Measurements from ENCODE around the gene PGBD2. TPM values are rescaled to one million over a fixed set of nuclear protein-coding genes. Genes with fewer than 3 reads are reported as not detected.

The PGBD2 gene
- total RNA-seq, 1 experiment from 2014 or later: 6.5 TPM

- TF ChIP-seq, protein P1, sequence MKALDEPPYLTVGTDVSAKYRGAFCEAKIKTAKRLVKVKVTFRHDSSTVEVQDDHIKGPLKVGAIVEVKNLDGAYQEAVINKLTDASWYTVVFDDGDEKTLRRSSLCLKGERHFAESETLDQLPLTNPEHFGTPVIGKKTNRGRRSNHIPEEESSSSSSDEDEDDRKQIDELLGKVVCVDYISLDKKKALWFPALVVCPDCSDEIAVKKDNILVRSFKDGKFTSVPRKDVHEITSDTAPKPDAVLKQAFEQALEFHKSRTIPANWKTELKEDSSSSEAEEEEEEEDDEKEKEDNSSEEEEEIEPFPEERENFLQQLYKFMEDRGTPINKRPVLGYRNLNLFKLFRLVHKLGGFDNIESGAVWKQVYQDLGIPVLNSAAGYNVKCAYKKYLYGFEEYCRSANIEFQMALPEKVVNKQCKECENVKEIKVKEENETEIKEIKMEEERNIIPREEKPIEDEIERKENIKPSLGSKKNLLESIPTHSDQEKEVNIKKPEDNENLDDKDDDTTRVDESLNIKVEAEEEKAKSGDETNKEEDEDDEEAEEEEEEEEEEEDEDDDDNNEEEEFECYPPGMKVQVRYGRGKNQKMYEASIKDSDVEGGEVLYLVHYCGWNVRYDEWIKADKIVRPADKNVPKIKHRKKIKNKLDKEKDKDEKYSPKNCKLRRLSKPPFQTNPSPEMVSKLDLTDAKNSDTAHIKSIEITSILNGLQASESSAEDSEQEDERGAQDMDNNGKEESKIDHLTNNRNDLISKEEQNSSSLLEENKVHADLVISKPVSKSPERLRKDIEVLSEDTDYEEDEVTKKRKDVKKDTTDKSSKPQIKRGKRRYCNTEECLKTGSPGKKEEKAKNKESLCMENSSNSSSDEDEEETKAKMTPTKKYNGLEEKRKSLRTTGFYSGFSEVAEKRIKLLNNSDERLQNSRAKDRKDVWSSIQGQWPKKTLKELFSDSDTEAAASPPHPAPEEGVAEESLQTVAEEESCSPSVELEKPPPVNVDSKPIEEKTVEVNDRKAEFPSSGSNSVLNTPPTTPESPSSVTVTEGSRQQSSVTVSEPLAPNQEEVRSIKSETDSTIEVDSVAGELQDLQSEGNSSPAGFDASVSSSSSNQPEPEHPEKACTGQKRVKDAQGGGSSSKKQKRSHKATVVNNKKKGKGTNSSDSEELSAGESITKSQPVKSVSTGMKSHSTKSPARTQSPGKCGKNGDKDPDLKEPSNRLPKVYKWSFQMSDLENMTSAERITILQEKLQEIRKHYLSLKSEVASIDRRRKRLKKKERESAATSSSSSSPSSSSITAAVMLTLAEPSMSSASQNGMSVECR (CRISPR knock-in tag; IDR thresholded peaks at IDR 0.05; ENCODE audit: borderline replicate concordance): peak; percentile 62; the same call in 1 of the 2 replicates
- no peak for TF ChIP-seq ATF1 (CRISPR knock-in tag; IDR thresholded peaks at IDR 0.05)
- 0 out of 2 replicates have a peak, but pooled peaks have one; percentile 46 for TF ChIP-seq ELF4 (CRISPR knock-in tag; IDR thresholded peaks at IDR 0.05; ENCODE audit: low read depth)
- no peak for TF ChIP-seq PREB (CRISPR knock-in tag; IDR thresholded peaks at IDR 0.05; ENCODE audit: borderline replicate concordance)
- no peak for TF ChIP-seq GABPB1 (CRISPR knock-in tag; IDR thresholded peaks at IDR 0.05)
- TF ChIP-seq JUN (CRISPR knock-in tag; IDR thresholded peaks at IDR 0.05): peak; percentile 45; the same call in 1 of the 2 replicates
Measured at GRCh38 chr1:248858096-248858890, 47.7 kb upstream of the PGBD2 start (continued).

GRCh38 chr1:248858891-248859889 lies 46.8 kb upstream of the PGBD2 start, which contains the start of gene ZNF692:
TSS of gene ZNF692 (minus strand) at chr1:248859085. CDS start at chr1:248858309, 776 bp downstream.
- peak; percentile 95 for DNase-seq (ENCODE audit: low spot score)
- ChIA-PET POLR2A (interaction anchor here (0.7 to 2.5 kb wide), 8 partner anchors 12 to 47 kb away, joined by 3 to 20 read pairs (median 8); partner anchors contain the start of genes PGBD2, SH3BP5L and ZNF672), CTCF (interaction anchor here (0.9 to 3.0 kb wide), 12 partner anchors 12 to 52 kb away, joined by 3 to 40 read pairs (median 8); partner anchors contain the start of genes PGBD2, SH3BP5L and ZNF672)
- H3K4me3 Mint-ChIP-seq: peak within 1 kb of the TSS; percentile 88
- H3K9me3 Mint-ChIP-seq: peaks cover 3% of the 10 kb centered on the region
- peak; percentile 73 for ATAC-seq
- peaks cover 36% of the 10 kb centered on the region for H3K27me3 Mint-ChIP-seq (ENCODE audit: low read depth)
- H3K36me3 Mint-ChIP-seq: peaks cover 8% of the 10 kb centered on the region
- H3K27ac Mint-ChIP-seq: peak within 1 kb of the TSS; percentile 95
- H3K4me1 Mint-ChIP-seq: peaks cover 26% of the 10 kb centered on the region
- no peak for TF ChIP-seq HMGA2 (CRISPR knock-in tag; IDR thresholded peaks at IDR 0.05)
- no peak for TF ChIP-seq ZNF671 (CRISPR knock-in tag; IDR thresholded peaks at IDR 0.05)
- no peak for TF ChIP-seq E2F4 (CRISPR knock-in tag; IDR thresholded peaks at IDR 0.05; ENCODE audit: borderline replicate concordance, low read depth)
- TF ChIP-seq, protein P2, sequence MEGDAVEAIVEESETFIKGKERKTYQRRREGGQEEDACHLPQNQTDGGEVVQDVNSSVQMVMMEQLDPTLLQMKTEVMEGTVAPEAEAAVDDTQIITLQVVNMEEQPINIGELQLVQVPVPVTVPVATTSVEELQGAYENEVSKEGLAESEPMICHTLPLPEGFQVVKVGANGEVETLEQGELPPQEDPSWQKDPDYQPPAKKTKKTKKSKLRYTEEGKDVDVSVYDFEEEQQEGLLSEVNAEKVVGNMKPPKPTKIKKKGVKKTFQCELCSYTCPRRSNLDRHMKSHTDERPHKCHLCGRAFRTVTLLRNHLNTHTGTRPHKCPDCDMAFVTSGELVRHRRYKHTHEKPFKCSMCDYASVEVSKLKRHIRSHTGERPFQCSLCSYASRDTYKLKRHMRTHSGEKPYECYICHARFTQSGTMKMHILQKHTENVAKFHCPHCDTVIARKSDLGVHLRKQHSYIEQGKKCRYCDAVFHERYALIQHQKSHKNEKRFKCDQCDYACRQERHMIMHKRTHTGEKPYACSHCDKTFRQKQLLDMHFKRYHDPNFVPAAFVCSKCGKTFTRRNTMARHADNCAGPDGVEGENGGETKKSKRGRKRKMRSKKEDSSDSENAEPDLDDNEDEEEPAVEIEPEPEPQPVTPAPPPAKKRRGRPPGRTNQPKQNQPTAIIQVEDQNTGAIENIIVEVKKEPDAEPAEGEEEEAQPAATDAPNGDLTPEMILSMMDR (IDR thresholded peaks at IDR 0.05): no peak
- TF ChIP-seq SOX15 (CRISPR knock-in tag; IDR thresholded peaks at IDR 0.05): no peak
- TF ChIP-seq CREB1 (CRISPR knock-in tag; IDR thresholded peaks at IDR 0.05): 0 out of 2 replicates have a peak, but pooled peaks have one; percentile 47
- TF ChIP-seq GRHL2 (CRISPR knock-in tag; IDR thresholded peaks at IDR 0.05; ENCODE audit: insufficient replicate concordance, severe bottlenecking): no peak
- TF ChIP-seq ZNF396 (CRISPR knock-in tag; IDR thresholded peaks at IDR 0.05; ENCODE audit: borderline replicate concordance): no peak
- TF ChIP-seq, protein P3, sequence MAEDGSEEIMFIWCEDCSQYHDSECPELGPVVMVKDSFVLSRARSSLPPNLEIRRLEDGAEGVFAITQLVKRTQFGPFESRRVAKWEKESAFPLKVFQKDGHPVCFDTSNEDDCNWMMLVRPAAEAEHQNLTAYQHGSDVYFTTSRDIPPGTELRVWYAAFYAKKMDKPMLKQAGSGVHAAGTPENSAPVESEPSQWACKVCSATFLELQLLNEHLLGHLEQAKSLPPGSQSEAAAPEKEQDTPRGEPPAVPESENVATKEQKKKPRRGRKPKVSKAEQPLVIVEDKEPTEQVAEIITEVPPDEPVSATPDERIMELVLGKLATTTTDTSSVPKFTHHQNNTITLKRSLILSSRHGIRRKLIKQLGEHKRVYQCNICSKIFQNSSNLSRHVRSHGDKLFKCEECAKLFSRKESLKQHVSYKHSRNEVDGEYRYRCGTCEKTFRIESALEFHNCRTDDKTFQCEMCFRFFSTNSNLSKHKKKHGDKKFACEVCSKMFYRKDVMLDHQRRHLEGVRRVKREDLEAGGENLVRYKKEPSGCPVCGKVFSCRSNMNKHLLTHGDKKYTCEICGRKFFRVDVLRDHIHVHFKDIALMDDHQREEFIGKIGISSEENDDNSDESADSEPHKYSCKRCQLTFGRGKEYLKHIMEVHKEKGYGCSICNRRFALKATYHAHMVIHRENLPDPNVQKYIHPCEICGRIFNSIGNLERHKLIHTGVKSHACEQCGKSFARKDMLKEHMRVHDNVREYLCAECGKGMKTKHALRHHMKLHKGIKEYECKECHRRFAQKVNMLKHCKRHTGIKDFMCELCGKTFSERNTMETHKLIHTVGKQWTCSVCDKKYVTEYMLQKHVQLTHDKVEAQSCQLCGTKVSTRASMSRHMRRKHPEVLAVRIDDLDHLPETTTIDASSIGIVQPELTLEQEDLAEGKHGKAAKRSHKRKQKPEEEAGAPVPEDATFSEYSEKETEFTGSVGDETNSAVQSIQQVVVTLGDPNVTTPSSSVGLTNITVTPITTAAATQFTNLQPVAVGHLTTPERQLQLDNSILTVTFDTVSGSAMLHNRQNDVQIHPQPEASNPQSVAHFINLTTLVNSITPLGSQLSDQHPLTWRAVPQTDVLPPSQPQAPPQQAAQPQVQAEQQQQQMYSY (CRISPR knock-in tag; IDR thresholded peaks at IDR 0.05): peak; percentile 83
- no peak for TF ChIP-seq CBFB (CRISPR knock-in tag; IDR thresholded peaks at IDR 0.05; ENCODE audit: low read depth)
- peak; percentile 82 for TF ChIP-seq MAX (CRISPR knock-in tag; IDR thresholded peaks at IDR 0.05)
- no peak for TF ChIP-seq ZNF219 (CRISPR knock-in tag; IDR thresholded peaks at IDR 0.05; ENCODE audit: borderline replicate concordance)
- TF ChIP-seq GABPB1 (CRISPR knock-in tag; IDR thresholded peaks at IDR 0.05): peak; percentile 54; the same call in 1 of the 2 replicates
- TF ChIP-seq RORB (CRISPR knock-in tag; IDR thresholded peaks at IDR 0.05): no peak
